Stimulated activated CD8-positive, alpha-beta memory T cell treated with anti-CD3 and anti-CD28 coated beads, Interleukin-4, amount 100 ng/mL, for 1 hour (primary cell): ENCODE data around the gene TLL1.

ENCODE experiments used
- DNase-seq, 2 donors: peaks; one replicate each; pipeline ENCODE4 v3.0.0-alpha.2; 2020; ENCODE audit warnings: low read depth in 2 of 2, low spot score in 1 of 2

Gene TLL1

GRCh38 chr4:166043801-166044200 is 170.8 kb downstream of the TLL1 start:
- no peak for DNase-seq

GRCh38 chr4:166044871-166045270 is 171.8 kb downstream of the TLL1 start:
- no peak for DNase-seq

- DNase-seq = no peak
These were observed 172.4 kb downstream of the TLL1 start for GRCh38 chr4:166045457-166045856.

- DNase-seq = no peak
These were observed 176.0 kb downstream of the TLL1 start for GRCh38 chr4:166049036-166049435.

- DNase-seq = no peak
These were observed 191.7 kb downstream of the TLL1 start for GRCh38 chr4:166064721-166065120.

GRCh38 chr4:166065324-166065723 is 192.3 kb downstream of the TLL1 start:
- DNase-seq = no peak

- DNase-seq = no peak
These were observed 193.9 kb downstream of the TLL1 start for GRCh38 chr4:166066936-166067335.

GRCh38 chr4:166067915-166068314 is 194.9 kb downstream of the TLL1 start:
- DNase-seq = no peak

GRCh38 chr4:166073783-166074182 is 200.7 kb downstream of the TLL1 start:
- no peak for DNase-seq

- no peak for DNase-seq
These were observed 202.6 kb downstream of the TLL1 start for GRCh38 chr4:166075599-166075998.

- no peak for DNase-seq
These were observed 204.7 kb downstream of the TLL1 start for GRCh38 chr4:166077782-166078181.

- DNase-seq = no peak
These were observed 205.3 kb downstream of the TLL1 start for GRCh38 chr4:166078383-166078782.

GRCh38 chr4:166078955-166079354 is 205.9 kb downstream of the TLL1 start:
- DNase-seq = no peak

- DNase-seq = no peak
These were observed 214.5 kb downstream of the TLL1 start for GRCh38 chr4:166087569-166087968.

GRCh38 chr4:166088576-166088975 is 215.5 kb downstream of the TLL1 start:
- no peak for DNase-seq

GRCh38 chr4:166091146-166091545 is 218.1 kb downstream of the TLL1 start:
- DNase-seq = no peak

- DNase-seq = no peak
These were observed 219.0 kb downstream of the TLL1 start for GRCh38 chr4:166091912-166092510.

- no peak for DNase-seq
These were observed 219.8 kb downstream of the TLL1 start for GRCh38 chr4:166092797-166093290.

- DNase-seq = no peak
These were observed 231.6 kb downstream of the TLL1 start for GRCh38 chr4:166104623-166105022.

GRCh38 chr4:166121897-166122296 is 248.9 kb downstream of the TLL1 start:
- DNase-seq = no peak

GRCh38 chr4:166123546-166123945 is 250.5 kb downstream of the TLL1 start:
- DNase-seq = no peak

GRCh38 chr4:166128403-166128802 is 255.4 kb downstream of the TLL1 start:
- DNase-seq = no peak

GRCh38 chr4:166134285-166134684 is 261.2 kb downstream of the TLL1 start:
- no peak for DNase-seq
